ENCODE data around the gene CKAP5. TPM values are rescaled to one million over a fixed set of nuclear protein-coding genes. Genes with fewer than 3 reads are reported as not detected.
"Not testable (repeated sequence)": the region's sequence is repeated elsewhere in the genome, so short reads cannot be mapped to it uniquely, and the experiment has no call there.

The CKAP5 gene
- total RNA-seq, 1 donor from 2014 or later: 70.3 TPM

- ATAC-seq (peak; percentile 60), DNase-seq (ENCODE audit: missing footprints) (no peak)
- intact Hi-C loops (cut with DNase I): no loop called here
These were observed 44.2 kb downstream of the CKAP5 start for GRCh38 chr11:46801694-46802470.

DNA sequence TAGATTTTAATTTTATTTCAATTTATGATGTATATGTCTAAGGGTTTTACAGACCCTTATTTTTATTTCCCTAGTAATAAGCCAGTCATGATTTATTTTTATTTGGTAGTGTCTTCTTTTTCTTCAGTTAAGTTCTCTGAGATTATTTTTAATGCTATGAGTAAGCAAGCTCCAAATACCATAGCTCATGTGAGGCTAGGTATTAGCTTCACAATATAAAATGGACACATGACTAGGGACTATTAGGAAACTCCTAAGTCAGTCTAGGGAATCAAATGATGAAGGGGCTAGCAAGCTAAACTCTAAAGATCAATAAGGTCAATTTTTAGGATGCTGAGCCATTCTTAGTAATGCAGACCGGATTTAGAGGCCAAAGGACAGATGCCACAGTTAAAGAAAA lies 45.9 kb downstream of the CKAP5 start:
- intact Hi-C loops (cut with DNase I): no loop called here
- ATAC-seq (no peak), DNase-seq (ENCODE audit: missing footprints) (no peak)

DNA sequence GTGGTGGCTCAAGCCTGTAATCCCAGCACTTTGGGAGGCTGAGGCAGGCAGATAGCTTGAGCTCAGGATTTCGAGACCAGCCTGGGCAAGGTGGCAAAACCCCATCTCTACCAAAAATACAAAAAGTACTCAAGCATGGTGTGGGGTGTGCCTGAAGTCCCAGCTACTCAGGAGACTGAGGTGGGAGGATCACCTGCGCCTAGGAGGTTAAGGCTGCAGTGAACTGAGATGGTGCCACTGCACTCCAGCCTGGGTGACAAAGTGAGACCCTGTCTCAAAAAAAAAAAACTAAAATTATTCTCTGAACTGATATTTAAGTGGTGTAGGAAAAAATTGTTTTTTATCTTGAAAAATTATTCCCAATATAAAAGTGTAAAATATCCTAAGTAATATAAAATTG lies 46.4 kb downstream of the CKAP5 start:
- ATAC-seq; intact Hi-C loops (cut with DNase I); DNase-seq (ENCODE audit: missing footprints): not testable (repeated sequence)

GRCh38 chr11:46778416-46778815 lies 67.7 kb downstream of the CKAP5 start:
- intact Hi-C loops (cut with DNase I): no loop called here
- DNase-seq (ENCODE audit: missing footprints) (no peak), ATAC-seq (no peak)

GRCh38 chr11:46776878-46777277 lies 69.2 kb downstream of the CKAP5 start:
- DNase-seq (ENCODE audit: missing footprints) (no peak), ATAC-seq (no peak)
- intact Hi-C loops (cut with DNase I): no loop called here

DNA sequence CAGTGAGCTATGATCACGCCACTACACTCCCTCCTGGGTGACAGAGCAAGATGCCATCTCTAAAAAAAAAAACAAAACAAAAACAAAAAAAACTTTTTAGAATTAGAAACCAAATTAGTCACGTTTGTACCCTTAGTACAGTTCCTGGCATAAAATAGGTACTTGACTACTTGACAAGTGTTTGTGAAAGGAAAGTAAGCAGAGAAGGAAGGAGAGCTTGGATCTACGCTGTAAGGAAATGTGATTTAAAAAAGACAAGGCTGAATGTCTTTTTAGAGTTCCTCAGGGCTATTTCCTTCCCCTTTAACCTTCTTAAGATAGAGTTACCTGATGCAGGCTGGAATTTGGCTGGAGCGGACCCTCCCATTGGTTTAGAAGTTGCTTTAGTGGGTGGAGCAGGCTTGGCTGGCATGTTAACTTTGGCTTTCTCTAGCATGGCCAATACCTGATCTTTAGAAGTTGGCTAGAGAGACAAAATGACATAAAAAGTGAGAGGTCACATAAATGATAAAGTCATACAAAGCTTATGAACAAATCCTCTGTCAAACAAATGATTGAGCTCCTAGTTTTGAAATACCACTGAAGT lies 76.4 kb downstream of the CKAP5 start:
- ATAC-seq (no peak), DNase-seq (ENCODE audit: missing footprints) (no peak)
- intact Hi-C loops (cut with DNase I): no loop called here

- ATAC-seq (no peak), DNase-seq (ENCODE audit: missing footprints) (no peak)
- intact Hi-C loops (cut with DNase I): no loop called here
These were observed 79.4 kb downstream of the CKAP5 start for GRCh38 chr11:46766656-46767055.

GRCh38 chr11:46762248-46762647 lies 83.8 kb downstream of the CKAP5 start:
- intact Hi-C loops (cut with DNase I): no loop called here
- DNase-seq (ENCODE audit: missing footprints) (no peak), ATAC-seq (no peak)

DNA sequence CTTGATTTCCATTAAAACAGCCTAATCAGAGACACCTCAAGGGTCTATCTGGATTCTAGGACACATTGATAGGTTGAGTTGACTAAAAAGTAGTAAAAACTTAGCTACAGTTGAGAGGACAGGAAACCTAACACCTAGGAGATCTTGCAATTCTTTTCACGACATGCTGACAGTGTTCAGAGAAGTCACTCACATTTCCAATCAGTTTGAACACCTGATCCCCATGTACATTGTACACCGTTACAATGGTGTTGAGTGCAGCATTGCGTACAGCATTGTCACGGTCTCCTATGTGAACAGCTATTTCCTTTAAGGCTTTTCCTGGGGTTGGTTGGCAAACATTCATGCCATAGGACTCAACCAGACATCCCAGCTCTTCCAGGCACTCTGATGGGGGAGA lies 84.3 kb downstream of the CKAP5 start:
- DNase-seq (ENCODE audit: missing footprints) (no peak), ATAC-seq (no peak)
- intact Hi-C loops (cut with DNase I): no loop called here

GRCh38 chr11:46760429-46761128 lies 85.5 kb downstream of the CKAP5 start:
- DNase-seq (ENCODE audit: missing footprints) (no peak), ATAC-seq (no peak)
- intact Hi-C loops (cut with DNase I): no loop called here

- DNase-seq (ENCODE audit: missing footprints) (no peak), ATAC-seq (no peak)
- intact Hi-C loops (cut with DNase I): no loop called here
These were observed 86.9 kb downstream of the CKAP5 start for GRCh38 chr11:46759196-46759595.

- DNase-seq (ENCODE audit: missing footprints) (no peak), ATAC-seq (no peak)
- intact Hi-C loops (cut with DNase I): no loop called here
These were observed 90.1 kb downstream of the CKAP5 start for GRCh38 chr11:46755962-46756361.

GRCh38 chr11:46747150-46747549 lies 98.9 kb downstream of the CKAP5 start:
- DNase-seq (ENCODE audit: missing footprints) (no peak), ATAC-seq (no peak)
- intact Hi-C loops (cut with DNase I): no loop called here

- ATAC-seq: no peak
- intact Hi-C loops (cut with DNase I): no loop called here
These were observed 100.1 kb downstream of the CKAP5 start for GRCh38 chr11:46745995-46746394.

GRCh38 chr11:46745328-46745727 lies 100.8 kb downstream of the CKAP5 start:
- intact Hi-C loops (cut with DNase I): no loop called here
- ATAC-seq: no peak
- no peak for DNase-seq (ENCODE audit: missing footprints)

More at GRCh38 chr11:46745995-46746394, 100.1 kb downstream of the CKAP5 start:
- no peak for DNase-seq (ENCODE audit: missing footprints)

GRCh38 chr11:46743693-46744339 lies 102.3 kb downstream of the CKAP5 start:
- DNase-seq (ENCODE audit: missing footprints) (no peak), ATAC-seq (no peak)
- intact Hi-C loops (cut with DNase I): no loop called here

- intact Hi-C loops (cut with DNase I): no loop called here
- DNase-seq (ENCODE audit: missing footprints) (no peak), ATAC-seq (no peak)
These were observed 103.0 kb downstream of the CKAP5 start for GRCh38 chr11:46743043-46743442.

DNA sequence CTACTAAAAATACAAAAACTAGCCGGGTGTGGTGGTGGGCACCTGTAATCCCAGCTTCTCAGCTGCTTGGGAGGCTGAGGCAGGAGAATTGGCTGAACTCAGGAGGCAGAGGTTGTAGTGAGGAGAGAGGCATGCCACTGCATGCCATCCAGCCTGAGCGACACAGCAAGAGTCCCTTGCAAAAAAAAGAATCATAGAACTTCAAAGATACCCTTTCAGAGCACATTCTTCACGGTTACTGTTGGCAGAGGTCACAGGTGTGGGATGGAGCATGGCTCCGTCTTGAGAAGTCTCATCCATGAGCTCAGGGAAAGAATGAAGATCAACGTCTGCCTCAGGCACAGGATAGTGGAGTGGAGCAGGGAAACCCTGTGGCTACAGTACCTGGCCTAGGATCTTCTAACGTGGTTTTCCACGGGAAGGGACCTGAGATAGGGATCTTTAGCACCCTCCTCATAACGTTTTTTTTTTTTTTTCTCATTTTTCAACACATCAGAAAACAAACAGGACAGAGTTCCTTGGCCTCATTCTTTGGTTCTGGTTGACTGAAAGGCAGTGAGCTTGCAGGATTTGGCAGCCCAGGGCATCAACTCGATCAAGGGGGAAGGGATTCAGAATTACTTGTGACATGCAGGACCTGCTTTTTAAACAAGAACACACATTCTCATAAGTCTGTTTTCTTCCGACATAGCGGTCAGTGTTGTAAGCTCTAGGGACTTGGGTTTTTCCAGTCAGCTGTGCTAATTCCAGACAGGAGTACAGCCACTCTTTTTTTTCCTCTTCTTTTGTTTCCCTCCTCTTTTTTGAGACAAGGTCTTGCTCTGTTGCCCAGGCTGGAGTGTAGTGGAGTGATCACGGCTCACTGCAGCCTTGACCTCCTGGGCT lies 104.2 kb downstream of the CKAP5 start:
- ATAC-seq: no peak

DNA sequence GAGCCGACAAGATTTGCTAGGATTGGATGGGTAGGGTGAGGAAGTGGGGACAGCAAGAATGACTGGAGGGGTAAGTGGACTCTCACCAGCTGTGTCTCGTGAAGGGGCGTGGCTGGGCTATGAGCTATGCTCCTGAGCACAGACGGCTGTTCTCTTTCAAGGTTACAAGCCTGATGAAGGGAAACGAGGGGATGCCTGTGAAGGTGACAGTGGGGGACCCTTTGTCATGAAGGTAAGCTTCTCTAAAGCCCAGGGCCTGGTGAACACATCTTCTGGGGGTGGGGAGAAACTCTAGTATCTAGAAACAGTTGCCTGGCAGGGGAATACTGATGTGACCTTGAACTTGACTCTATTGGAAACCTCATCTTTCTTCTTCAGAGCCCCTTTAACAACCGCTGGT lies 107.2 kb downstream of the CKAP5 start:
- ATAC-seq (no peak), DNase-seq (ENCODE audit: missing footprints) (no peak)
- intact Hi-C loops (cut with DNase I): no loop called here

More for the DNA sequence above, 104.2 kb downstream of the CKAP5 start:
- intact Hi-C loops (cut with DNase I): no loop called here
- DNase-seq (ENCODE audit: missing footprints): no peak
